C4-2B (cell line): ENCODE data around the gene IL19.

ENCODE experiments used
- ZFX ChIP-seq: fragments of 450-650 bp; IDR thresholded peaks from 2 replicates; pipeline ENCODE4 v1.6.1; 2017
- TF ChIP-seq, protein P1 (sequence below): fragments of 450-650 bp; conservative IDR thresholded peaks from 2 replicates; pipeline ENCODE4 v1.5.1; 2017; ENCODE audit warnings: mild to moderate bottlenecking

DNA sequence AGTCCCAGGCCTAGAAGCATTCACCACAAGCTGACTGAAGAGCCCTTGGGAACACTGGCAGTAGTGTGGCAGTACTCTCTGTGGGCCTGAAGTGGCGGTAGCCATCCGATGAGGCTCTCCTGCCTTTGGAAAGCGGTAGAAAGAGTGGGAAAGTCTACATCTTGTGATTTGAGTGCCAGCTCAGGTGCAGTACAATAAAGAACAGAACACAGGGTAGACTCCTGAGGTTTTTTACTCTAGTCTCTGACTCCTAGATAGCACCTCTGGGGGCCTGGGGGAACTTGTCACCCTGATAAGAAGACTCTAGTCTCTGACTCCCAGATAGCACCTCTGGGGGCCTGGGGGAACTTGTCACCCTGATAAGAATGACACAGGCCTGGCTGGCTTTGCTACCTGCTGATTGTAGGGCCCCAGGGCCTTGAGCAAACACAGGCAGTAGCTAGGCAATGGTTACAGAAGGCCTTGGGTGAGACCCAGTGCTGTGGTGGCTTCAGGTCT lies 76.8 kb downstream of the IL19 start:
- TF ChIP-seq, protein P1, sequence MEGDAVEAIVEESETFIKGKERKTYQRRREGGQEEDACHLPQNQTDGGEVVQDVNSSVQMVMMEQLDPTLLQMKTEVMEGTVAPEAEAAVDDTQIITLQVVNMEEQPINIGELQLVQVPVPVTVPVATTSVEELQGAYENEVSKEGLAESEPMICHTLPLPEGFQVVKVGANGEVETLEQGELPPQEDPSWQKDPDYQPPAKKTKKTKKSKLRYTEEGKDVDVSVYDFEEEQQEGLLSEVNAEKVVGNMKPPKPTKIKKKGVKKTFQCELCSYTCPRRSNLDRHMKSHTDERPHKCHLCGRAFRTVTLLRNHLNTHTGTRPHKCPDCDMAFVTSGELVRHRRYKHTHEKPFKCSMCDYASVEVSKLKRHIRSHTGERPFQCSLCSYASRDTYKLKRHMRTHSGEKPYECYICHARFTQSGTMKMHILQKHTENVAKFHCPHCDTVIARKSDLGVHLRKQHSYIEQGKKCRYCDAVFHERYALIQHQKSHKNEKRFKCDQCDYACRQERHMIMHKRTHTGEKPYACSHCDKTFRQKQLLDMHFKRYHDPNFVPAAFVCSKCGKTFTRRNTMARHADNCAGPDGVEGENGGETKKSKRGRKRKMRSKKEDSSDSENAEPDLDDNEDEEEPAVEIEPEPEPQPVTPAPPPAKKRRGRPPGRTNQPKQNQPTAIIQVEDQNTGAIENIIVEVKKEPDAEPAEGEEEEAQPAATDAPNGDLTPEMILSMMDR, result no peak
- no peak for TF ChIP-seq ZFX
